Suprapubic skin (tissue), 4 donors: Measurements from ENCODE around the gene SIT1. TPM values are rescaled to one million over a fixed set of nuclear protein-coding genes. Genes with fewer than 3 reads are reported as not detected.

Experiments
- DNase-seq, 2 donors: peaks; one replicate each; pipeline ENCODE4 v3.0.0-alpha.2; 2019; ENCODE audit warnings: low spot score in 2 of 2
- H3K27ac ChIP-seq: fragments of 200-600 bp; sonication (generic); one replicate; pipeline ENCODE4 v1.5.1; 2019
- H3K27me3 ChIP-seq: fragments of 200-600 bp; sonication (generic); one replicate; pipeline ENCODE4 v1.5.1; 2019
- H3K36me3 ChIP-seq: fragments of 200-600 bp; sonication (generic); one replicate; pipeline ENCODE4 v1.5.1; 2019
- H3K4me1 ChIP-seq: fragments of 200-600 bp; sonication (generic); one replicate; pipeline ENCODE4 v1.5.1; 2019
- H3K4me3 ChIP-seq: fragments of 200-600 bp; sonication (generic); one replicate; pipeline ENCODE4 v1.5.1; 2019; ENCODE audit warnings: mild to moderate bottlenecking
- H3K9me3 ChIP-seq: fragments of 200-600 bp; sonication (generic); one replicate; pipeline ENCODE4 v1.5.1; 2019
- EP300 ChIP-seq: sonication (generic); formaldehyde crosslinking; IDR thresholded peaks from one replicate; pipeline ENCODE4 v1.6.1; 2017; ENCODE audit warnings: antibody characterized with exemption
- POLR2A ChIP-seq, 2 donors: fragments of 450-650 bp; IDR thresholded peaks; one replicate each; pipeline ENCODE4 v1.6.1; 2017; ENCODE audit warnings: antibody characterized with exemption in 2 of 2, mild to moderate bottlenecking in 2 of 2, moderate library complexity in 2 of 2
- POLR2AphosphoS5 ChIP-seq, 3 donors: sonication (generic); formaldehyde crosslinking; IDR thresholded peaks; one replicate each; pipeline ENCODE4 v1.6.1; 2017; ENCODE audit warnings: antibody characterized with exemption in 3 of 3
- WGBS: methylation state at CpG from one replicate; pipeline ENCODE4 v1.1.5; 2018; 5-methylcytosine and 5-hydroxymethylcytosine counted together
- total RNA-seq, 4 donors: library from RNA; depleted of rRNA; stranded (reverse); fragments of >200 nt; gene quantifications; one replicate each; pipeline ENCODE4 v1.1.0, GENCODE V29; 2016
- TF ChIP-seq, protein P1 (sequence below), 2 donors: fragments of 200-600 bp in 1 of 2; fragments of 450-650 bp in 1 of 2; sonication (generic) in 1 of 2; IDR thresholded peaks; one replicate each; pipeline ENCODE4 v1.5.1; 2016 to 2019; ENCODE audit warnings: antibody characterized with exemption in 2 of 2, mild to moderate bottlenecking in 1 of 2, moderate library complexity in 1 of 2

Gene SIT1
- total RNA-seq, 4 donors from 2014 or later: 2.9 TPM; not detected in 3

DNA sequence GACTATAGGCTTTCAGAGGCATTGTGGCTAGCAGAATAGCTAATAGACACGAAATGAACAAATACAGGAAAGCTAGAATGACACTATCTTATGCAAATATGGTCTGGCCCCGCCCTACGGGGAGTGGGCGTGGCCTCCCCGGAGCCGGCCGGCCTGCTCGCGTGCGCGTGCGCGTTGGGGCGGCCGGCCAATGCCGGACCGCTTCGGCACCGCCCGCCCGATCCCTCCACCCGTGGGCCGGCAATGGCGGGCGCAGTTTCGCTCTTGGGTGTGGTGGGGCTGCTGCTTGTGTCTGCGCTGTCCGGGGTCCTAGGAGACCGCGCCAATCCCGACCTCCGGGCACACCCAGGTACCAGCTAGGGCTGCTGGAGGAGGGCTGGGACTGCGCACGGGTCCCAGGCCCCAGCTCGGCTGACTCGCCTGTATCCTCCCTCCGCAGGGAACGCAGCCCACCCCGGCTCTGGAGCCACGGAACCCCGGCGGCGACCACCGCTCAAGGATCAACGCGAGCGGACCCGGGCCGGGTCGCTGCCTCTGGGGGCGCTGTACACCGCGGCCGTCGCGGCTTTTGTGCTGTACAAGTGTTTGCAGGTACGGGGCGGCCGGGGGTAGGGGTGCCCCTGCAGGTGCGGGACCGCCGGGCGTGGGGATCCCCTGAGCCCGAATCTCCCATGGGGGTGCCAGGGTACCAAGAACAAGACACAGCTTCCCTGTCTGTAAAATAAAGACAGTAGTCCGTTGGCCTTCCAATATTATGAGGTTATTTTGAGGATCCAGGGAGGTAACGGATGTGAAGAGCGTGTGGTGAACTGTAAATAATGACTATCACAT is 7.6 kb upstream of the SIT1 start, which contains the start of gene CCDC107:
TSS of gene CCDC107 (plus strand) at position 156 of the 831 bp plus-strand sequence. CDS start at position 244, 88 bp downstream.
- Histone ChIP-seq H3K9me3 (no peaks in the 10 kb centered on the region), H3K27me3 (no peaks in the 10 kb centered on the region), H3K36me3 (peaks cover 4% of the 10 kb centered on the region), H3K4me3 (peak within 1 kb of the TSS; percentile 83), H3K4me1 (peaks cover 43% of the 10 kb centered on the region), H3K27ac (peak within 1 kb of the TSS; percentile 98)
- WGBS: 0% methylated on average over 13 of the region's 67 CpGs
- DNase-seq: peak; percentile 90 to 91
- TF ChIP-seq POLR2AphosphoS5 (IDR thresholded peaks at IDR 0.05): no peak
- TF ChIP-seq, protein P1, sequence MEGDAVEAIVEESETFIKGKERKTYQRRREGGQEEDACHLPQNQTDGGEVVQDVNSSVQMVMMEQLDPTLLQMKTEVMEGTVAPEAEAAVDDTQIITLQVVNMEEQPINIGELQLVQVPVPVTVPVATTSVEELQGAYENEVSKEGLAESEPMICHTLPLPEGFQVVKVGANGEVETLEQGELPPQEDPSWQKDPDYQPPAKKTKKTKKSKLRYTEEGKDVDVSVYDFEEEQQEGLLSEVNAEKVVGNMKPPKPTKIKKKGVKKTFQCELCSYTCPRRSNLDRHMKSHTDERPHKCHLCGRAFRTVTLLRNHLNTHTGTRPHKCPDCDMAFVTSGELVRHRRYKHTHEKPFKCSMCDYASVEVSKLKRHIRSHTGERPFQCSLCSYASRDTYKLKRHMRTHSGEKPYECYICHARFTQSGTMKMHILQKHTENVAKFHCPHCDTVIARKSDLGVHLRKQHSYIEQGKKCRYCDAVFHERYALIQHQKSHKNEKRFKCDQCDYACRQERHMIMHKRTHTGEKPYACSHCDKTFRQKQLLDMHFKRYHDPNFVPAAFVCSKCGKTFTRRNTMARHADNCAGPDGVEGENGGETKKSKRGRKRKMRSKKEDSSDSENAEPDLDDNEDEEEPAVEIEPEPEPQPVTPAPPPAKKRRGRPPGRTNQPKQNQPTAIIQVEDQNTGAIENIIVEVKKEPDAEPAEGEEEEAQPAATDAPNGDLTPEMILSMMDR (IDR thresholded peaks at IDR 0.05): peak in 1 of 2 donors; percentile 73
- no peak for TF ChIP-seq EP300
- peak; percentile 76 to 88 for TF ChIP-seq POLR2A (IDR thresholded peaks at IDR 0.05)

DNA sequence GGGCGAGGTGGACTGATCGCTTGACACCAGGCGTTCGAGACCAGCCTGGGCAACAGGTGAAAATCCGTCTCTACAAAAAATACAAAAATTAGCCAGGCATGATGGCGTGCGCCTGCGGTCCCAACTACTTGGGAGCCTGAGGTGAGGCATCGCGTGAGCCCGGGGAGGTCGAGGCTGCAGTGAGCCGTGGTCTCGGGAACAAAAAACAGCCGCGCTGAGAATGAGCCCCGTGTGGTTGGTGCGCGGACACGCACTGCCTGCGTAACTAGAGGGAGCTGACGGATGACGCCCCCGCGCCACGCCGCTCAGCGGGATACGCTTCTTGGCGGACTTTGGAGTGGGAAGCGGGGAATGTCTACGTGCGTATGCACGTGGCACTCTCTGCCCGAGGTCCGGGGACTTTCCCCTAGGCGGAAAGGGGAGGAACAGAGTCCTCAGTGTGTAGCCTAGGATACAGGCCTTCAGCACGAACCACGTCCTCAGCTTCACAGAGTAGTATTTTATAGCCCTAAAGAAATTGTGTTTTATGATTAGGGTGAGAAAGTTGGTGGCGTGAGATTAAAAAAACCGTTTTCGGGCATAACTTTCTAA is 6.9 kb upstream of the SIT1 start, which contains the start of gene RMRP:
TSS of gene RMRP (minus strand) at position 474 of the 591 bp plus-strand sequence.
- TF ChIP-seq POLR2A (IDR thresholded peaks at IDR 0.05): no peak
- TF ChIP-seq, protein P1 (IDR thresholded peaks at IDR 0.05): peak in 1 of 2 donors; percentile 37
- TF ChIP-seq POLR2AphosphoS5 (IDR thresholded peaks at IDR 0.05): peak in 2 of 3 donors; percentile 66 to 97
- peak; percentile 94 for TF ChIP-seq EP300
- peaks cover 4% of the 10 kb centered on the region for H3K36me3 ChIP-seq
- peaks cover 45% of the 10 kb centered on the region for H3K4me1 ChIP-seq
- no peaks in the 10 kb centered on the region for H3K27me3 ChIP-seq
- under 1% methylated on average over 20 of the region's 42 CpGs for WGBS
- peak within 1 kb of the TSS; percentile 98 for H3K27ac ChIP-seq
- H3K4me3 ChIP-seq: peak within 1 kb of the TSS; percentile 83
- no peaks in the 10 kb centered on the region for H3K9me3 ChIP-seq
- DNase-seq: peak; percentile 98 to 99

DNA sequence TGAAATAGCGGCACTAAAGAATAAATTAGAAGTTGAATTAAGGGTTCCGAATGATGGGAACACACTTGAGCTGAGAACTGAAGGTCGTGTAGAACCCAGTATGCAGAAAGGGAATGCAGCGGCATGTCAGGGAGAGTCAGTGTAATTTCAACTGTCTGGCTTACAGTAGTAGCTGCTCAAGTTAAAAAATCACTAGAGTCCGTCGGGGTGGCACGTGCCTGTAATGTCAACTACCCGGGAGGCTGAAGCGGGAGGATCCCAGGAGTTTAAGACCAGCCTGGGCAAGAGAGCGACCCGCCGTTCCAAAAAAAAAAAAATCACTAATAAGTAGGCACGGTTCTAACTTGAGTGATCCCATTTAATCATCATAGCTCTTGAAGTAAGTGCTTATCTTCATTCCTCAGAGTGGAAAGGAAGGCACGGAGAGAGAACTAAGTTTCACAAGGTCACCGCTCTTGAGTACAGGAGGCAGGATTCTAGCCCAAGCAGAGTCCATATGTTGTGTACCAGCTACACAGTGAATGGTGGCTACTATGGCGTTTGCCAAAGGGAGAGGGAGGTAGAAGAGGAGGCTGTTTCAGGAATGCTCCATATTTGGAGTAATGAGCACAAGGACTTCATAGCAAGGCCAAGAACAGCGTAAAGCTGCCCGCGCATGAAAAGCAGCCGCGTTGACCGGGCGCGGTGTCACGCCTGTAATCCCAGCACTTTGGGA is 6.3 kb upstream of the SIT1 start:
- Histone ChIP-seq H3K4me3 (peak overlapping the region; percentile 83), H3K9me3 (no peaks in the 10 kb centered on the region), H3K27ac (peak overlapping the region; percentile 98), H3K36me3 (peaks cover 4% of the 10 kb centered on the region), H3K27me3 (no peaks in the 10 kb centered on the region), H3K4me1 (peaks cover 47% of the 10 kb centered on the region)
- WGBS: 19% methylated on average over 25 of the region's 25 CpGs
- DNase-seq: no peak
- no peak for TF ChIP-seq POLR2AphosphoS5 (IDR thresholded peaks at IDR 0.05)
- TF ChIP-seq POLR2A (IDR thresholded peaks at IDR 0.05): no peak
- TF ChIP-seq EP300: no peak
- TF ChIP-seq, protein P1 (IDR thresholded peaks at IDR 0.05): no peak

DNA sequence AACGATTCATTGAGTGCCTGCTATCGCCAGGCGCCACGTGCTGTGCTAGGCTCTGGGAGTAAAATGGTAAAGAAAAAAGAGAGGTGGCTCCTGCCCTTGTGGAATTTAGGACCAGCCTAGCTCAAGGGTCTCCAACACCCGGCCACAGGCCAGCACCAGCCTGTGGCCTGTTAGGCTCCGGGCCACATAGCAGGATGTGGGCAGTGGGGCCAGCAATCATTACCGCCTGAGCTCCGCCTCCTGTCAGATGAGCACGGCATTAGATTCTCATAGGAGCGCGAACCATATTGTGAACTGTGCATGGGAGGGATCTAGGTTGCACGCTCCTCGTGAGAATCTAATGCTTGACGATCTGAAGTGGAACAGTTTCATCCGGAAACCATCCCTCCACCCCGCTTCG is 5.6 kb upstream of the SIT1 start:
- Histone ChIP-seq H3K27me3 (no peaks in the 10 kb centered on the region), H3K9me3 (no peaks in the 10 kb centered on the region), H3K4me3 (no peak overlapping the region), H3K27ac (no peak overlapping the region), H3K36me3 (peaks cover 4% of the 10 kb centered on the region), H3K4me1 (peaks cover 43% of the 10 kb centered on the region)
- DNase-seq: no peak
- WGBS: 86% methylated on average over 17 of the region's 17 CpGs
- no peak for TF ChIP-seq POLR2AphosphoS5 (IDR thresholded peaks at IDR 0.05)
- TF ChIP-seq, protein P1 (IDR thresholded peaks at IDR 0.05): no peak
- no peak for TF ChIP-seq EP300
- TF ChIP-seq POLR2A (IDR thresholded peaks at IDR 0.05): no peak
